KOPT-K1 (cell line): Measurements from ENCODE around the gene ADAMTS18.
"Not testable (repeated sequence)": the region's sequence is repeated elsewhere in the genome, so short reads cannot be mapped to it uniquely, and the experiment has no call there.

Experiments
- H3K27ac ChIP-seq: fragments of 200-600 bp; sonication (generic); 2 replicates; pipeline ENCODE4 v1.5.1; 2016; ENCODE audit warnings: antibody characterized with exemption, mild to moderate bottlenecking, low read depth, low read length; ENCODE audit not compliant: poor library complexity, severe bottlenecking
- H3K36me3 ChIP-seq: fragments of 200-600 bp; sonication (generic); 2 replicates; pipeline ENCODE4 v1.5.1; 2017; ENCODE audit warnings: antibody characterized with exemption, mild to moderate bottlenecking, low read length, moderate library complexity; ENCODE audit not compliant: insufficient read depth
- H3K9me3 ChIP-seq: fragments of 200-600 bp; sonication (generic); 2 replicates; pipeline ENCODE4 v1.5.1; 2017; ENCODE audit warnings: antibody characterized with exemption, low read length, mild to moderate bottlenecking; ENCODE audit not compliant: insufficient read depth, poor library complexity, severe bottlenecking

Gene ADAMTS18, protein sequence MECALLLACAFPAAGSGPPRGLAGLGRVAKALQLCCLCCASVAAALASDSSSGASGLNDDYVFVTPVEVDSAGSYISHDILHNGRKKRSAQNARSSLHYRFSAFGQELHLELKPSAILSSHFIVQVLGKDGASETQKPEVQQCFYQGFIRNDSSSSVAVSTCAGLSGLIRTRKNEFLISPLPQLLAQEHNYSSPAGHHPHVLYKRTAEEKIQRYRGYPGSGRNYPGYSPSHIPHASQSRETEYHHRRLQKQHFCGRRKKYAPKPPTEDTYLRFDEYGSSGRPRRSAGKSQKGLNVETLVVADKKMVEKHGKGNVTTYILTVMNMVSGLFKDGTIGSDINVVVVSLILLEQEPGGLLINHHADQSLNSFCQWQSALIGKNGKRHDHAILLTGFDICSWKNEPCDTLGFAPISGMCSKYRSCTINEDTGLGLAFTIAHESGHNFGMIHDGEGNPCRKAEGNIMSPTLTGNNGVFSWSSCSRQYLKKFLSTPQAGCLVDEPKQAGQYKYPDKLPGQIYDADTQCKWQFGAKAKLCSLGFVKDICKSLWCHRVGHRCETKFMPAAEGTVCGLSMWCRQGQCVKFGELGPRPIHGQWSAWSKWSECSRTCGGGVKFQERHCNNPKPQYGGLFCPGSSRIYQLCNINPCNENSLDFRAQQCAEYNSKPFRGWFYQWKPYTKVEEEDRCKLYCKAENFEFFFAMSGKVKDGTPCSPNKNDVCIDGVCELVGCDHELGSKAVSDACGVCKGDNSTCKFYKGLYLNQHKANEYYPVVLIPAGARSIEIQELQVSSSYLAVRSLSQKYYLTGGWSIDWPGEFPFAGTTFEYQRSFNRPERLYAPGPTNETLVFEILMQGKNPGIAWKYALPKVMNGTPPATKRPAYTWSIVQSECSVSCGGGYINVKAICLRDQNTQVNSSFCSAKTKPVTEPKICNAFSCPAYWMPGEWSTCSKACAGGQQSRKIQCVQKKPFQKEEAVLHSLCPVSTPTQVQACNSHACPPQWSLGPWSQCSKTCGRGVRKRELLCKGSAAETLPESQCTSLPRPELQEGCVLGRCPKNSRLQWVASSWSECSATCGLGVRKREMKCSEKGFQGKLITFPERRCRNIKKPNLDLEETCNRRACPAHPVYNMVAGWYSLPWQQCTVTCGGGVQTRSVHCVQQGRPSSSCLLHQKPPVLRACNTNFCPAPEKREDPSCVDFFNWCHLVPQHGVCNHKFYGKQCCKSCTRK (N-terminal part only)

DNA sequence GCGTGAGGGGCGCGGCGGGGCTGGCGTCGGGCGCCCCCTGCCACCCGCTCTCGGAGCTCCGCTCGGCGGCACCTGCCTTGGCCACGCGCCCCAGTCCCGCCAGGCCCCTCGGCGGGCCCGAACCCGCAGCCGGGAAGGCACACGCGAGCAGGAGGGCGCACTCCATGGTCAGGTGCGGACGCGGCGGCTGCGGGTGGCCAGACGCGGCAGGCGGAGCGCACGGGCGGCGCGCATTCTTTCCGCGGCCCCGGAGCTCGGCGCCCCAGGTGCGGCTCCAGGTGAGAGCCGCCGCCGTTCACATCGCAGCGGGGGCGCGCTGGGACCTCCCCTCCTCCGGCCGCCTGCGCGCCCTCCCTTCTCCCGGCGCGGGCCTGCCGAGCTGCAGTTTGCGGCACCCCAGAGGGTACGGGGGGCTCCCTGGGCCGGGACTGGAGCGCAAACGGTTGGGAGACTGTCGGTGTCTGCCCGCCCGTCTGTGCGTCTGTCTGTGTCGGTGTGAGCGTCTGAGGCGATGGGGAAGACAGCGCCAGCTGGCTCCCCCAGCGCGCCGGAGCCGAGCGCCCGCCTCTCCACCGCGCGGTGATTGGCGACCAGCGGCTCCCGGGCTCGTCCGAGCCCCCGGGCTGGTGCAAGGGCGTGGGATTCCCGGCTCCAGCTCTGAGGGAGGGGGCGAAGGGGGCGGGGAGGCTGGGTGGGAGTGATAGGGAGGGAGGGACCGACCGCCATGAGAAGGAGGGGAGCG lies at the start of gene ADAMTS18:
TSS of gene ADAMTS18 (minus strand) at position 505 of the 742 bp plus-strand sequence. CDS start at position 166, 339 bp downstream.
- no peaks in the 10 kb centered on the region for H3K36me3 ChIP-seq

DNA sequence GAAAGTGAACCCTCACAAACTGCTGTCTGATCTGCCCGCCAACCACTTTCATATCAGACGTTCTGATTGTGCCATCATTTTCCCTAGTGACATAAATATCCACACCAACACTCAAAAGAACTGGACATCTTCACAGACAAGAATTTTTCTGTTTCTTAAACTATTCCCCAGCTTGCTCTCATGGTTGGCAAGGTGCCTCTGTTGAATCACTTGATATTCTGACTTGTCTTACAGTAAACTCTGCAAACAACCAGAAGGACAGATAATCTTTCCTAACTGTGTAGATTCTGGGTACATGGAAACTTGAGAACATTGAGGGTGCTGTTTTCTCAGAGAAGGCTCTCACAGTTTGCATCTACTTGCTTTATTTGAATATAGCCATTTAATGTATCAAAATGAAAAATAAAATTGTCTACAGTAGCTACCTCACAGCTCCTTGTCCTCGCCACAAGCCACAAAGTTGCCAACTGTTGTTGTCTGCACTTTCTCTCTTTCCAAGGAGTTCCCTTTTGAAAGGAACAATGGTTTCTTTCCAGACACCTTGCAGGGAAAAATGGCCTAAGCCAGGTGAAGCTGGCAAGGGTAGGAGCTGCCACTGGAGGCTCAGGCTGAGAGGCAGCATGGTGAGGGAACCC lies 46.0 kb upstream of the ADAMTS18 start:
- Histone ChIP-seq H3K36me3 (no peaks in the 10 kb centered on the region), H3K27ac (no peak overlapping the region), H3K9me3 (no peaks in the 10 kb centered on the region)

More for the DNA sequence above, at the start of gene ADAMTS18:
- no peaks in the 10 kb centered on the region for H3K9me3 ChIP-seq
- no peak within 1 kb of the TSS for H3K27ac ChIP-seq

DNA sequence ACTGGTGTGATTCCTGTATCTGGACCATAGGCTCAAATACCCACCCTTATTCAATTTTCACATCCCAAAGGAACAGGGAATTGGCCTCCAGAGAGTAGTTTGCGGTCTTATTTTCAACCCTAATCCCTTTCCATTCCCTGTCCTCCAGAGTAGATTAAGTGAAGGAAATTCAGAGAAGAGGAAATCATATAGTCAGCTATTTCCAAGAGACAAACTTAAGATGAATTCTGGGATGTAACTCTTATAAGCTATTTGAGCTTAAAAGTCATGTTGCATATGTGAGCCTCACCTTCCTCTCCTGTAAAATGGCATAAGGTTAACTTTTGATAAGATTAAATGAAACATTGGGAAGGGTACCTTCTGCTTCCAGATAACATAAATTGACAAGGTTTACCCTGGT lies 37.4 kb upstream of the ADAMTS18 start:
- Histone ChIP-seq H3K36me3 (no peaks in the 10 kb centered on the region), H3K9me3 (no peaks in the 10 kb centered on the region), H3K27ac (no peak overlapping the region)

DNA sequence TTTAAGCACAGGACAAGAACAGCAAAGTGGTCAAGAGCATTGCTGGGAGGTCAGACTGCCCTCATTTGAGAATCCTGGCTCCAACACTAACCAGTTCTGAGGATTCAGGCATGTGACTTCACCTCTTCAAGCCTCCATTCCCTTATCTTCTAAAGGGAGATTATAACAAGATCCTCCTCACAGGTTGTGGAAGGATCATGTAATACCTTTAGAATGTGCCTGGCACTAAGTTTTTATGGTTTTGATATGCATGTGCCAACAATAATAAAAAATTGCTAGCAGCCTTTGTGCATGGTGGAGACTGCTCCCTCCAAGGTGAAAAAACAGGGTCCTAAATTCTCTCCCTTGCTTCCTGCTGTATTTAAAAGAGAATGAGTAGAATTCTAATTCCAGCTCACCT lies 36.0 kb upstream of the ADAMTS18 start:
- no peaks in the 10 kb centered on the region for H3K36me3 ChIP-seq
- H3K9me3 ChIP-seq, result no peaks in the 10 kb centered on the region
- no peak overlapping the region for H3K27ac ChIP-seq

DNA sequence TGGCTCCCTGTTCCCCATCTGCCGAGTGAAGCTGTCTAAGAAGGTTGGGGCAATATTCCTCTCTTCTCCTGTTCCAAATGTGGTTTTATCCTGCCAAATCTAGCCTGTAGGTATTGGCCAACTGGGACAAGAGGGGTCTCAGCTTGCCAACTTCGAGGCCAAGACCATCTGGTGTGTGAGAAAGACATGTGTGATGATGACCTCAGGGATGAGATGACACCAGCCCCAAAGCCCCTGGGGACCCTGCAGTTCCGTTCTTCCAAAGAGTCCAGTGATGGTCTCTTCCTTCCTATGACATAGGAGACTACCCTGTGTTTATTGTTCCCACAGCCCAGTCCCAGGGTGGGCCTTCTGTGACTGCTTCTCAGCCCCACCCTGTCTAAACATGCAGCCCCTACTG lies 34.8 kb upstream of the ADAMTS18 start:
- no peaks in the 10 kb centered on the region for H3K36me3 ChIP-seq
- H3K27ac ChIP-seq, result no peak overlapping the region
- H3K9me3 ChIP-seq, result no peaks in the 10 kb centered on the region

DNA sequence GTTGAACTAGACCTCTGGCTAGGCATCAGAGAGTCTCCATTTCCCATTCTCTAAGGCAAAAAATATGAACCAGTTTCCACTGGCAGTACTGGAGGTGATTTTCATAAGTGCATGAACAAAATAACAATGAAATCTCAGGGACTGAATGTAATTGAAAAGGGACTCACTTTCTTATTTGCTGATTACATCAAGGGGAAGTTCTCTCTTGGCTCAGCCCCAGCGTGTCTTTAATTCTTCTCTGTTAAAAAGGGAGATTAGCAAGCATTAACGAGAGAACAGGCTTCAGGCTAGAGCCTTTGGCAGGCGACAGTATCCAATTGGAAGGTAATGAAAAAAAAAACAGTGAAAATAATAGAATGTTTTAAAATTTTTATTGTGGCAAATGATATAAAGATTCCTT lies 34.0 kb upstream of the ADAMTS18 start:
- Histone ChIP-seq H3K9me3 (no peaks in the 10 kb centered on the region), H3K27ac (no peak overlapping the region), H3K36me3 (no peaks in the 10 kb centered on the region)

DNA sequence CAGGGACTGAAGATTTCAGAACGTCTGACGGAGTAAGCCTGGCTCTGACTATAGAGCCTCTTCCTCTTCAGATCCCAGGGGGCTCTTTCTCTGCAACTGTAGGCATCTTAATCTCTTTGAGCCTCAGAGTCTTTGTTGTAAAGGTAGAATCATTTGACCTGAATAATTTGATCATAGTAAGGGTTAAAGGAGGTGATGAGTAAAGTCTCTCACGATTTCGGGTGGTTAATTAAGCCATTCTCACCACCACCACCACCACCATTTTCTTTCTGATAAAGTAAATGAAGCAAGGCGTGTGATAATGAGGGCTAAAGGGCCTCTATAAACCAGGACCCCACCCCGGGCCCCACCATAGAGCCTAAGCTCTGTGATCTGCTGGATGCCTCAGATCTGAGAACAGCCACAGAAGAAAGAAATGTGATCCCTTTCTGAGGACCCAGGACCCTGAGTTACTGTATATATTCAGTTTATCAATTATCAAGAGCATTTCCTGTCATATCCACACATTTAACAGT lies 33.0 kb upstream of the ADAMTS18 start:
- H3K9me3 ChIP-seq, result no peaks in the 10 kb centered on the region
- H3K27ac ChIP-seq, result no peak overlapping the region
- H3K36me3 ChIP-seq, result no peaks in the 10 kb centered on the region

DNA sequence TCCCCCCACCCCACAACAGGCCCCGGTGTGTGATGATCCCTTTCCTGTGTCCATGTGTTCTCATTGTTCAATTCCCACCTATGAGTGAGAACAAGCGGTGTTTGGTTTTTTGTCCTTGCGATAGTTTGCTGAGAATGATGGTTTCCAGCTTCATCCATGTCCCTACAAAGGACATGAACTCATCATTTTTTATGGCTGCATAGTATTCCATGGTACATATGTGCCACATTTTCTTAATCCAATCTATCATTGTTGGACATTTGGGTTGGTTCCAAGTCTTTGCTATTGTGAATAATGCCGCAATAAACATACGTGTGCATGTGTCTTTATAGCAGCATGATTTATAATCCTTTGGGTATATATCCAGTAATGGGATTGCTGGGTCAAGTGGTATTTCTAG lies 28.8 kb upstream of the ADAMTS18 start:
- not testable (repeated sequence) for H3K27ac ChIP-seq, H3K9me3 ChIP-seq, H3K36me3 ChIP-seq

DNA sequence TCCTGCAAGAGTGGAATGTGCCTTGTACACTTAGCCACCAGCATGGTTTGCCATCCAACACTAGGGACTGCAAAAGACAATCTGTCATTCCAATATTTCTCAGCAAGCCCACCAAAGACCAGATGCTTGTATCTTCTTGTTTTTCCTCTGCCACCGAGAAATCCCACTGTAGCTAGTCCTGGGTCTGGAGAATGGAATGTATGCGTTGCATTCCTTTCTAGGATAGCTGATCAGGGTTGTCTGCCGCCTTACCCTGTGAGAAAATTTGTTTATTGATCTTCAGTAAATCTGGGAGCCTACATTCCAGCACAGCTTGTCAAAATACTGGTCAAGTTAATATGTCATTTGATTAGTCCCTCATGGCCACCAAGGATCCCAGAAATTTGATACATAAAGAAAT lies 28.1 kb upstream of the ADAMTS18 start:
- Histone ChIP-seq H3K36me3 (no peaks in the 10 kb centered on the region), H3K9me3 (no peaks in the 10 kb centered on the region), H3K27ac (no peak overlapping the region)

DNA sequence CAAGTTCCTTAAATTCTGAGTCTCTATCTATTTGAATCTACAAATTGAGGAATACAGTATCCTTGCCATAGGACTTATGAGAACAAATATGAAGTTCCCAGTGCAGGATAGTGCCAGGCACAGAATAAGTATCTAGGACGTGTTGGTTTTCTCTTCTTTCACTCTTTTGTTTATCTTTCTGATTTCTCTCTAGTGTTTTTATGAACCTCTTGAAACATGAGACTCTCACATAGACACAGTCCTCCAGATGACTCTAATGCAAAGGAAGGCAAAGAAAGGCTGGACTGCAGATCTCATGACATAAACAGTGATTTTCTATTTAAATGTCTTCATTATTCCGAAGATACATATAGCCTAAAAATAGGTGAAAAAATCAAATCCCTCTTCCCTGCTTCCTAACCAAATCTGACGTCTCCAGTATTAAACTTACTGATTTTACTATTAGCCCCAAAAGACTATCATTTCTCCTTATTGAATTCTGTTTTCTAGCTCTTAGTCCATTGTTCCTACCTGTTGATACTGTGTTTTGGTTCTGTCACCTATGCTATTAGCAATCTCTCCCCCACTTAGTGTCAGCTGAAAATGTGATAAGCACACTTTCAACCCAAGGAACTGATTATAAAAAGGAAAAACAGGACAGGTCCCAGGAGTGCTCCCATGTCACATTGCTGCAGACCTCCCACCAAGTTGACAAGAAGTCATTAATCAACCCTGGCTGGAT lies 24.9 kb upstream of the ADAMTS18 start:
- no peaks in the 10 kb centered on the region for H3K9me3 ChIP-seq
- H3K27ac ChIP-seq, result no peak overlapping the region
- no peaks in the 10 kb centered on the region for H3K36me3 ChIP-seq

DNA sequence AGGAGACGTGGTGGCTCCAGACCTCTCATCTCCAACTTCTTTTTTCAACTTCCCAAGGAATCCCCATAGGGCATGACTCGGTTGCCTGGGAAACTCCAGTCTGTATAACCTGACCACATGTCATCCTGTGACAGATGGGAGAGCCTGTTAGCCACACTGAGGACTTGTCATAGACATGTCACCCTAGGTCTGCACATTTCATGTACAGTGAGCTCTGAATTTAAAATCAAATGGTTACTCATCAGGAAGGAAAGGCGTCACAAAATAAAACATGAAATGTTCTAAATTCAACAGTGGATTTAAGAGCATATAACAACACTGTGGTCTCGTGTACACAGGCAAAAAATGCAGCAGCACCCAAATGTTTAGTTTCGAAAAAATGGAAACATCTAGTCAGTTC lies 22.2 kb upstream of the ADAMTS18 start:
- Histone ChIP-seq H3K36me3 (no peaks in the 10 kb centered on the region), H3K27ac (no peak overlapping the region), H3K9me3 (no peaks in the 10 kb centered on the region)

DNA sequence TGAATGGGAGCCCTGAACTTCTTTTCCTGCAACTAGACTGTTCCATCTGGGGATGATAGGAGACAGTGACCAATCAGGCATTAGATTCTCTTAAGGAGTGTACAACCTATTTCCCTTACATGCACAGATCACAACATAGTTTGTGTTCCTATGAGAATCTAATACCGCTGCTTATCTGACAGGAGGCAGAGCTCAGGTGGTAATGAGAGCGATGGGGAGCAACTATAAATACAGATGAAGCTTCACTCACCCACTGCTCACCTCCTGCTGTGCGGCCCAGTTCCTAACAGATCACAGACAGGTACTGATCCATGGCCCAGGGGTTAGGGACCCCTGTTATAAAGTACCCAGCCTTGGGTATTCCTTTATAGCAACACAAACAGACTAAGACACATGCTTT lies 17.4 kb upstream of the ADAMTS18 start:
- no peaks in the 10 kb centered on the region for H3K9me3 ChIP-seq
- no peaks in the 10 kb centered on the region for H3K36me3 ChIP-seq
- H3K27ac ChIP-seq, result no peak overlapping the region

DNA sequence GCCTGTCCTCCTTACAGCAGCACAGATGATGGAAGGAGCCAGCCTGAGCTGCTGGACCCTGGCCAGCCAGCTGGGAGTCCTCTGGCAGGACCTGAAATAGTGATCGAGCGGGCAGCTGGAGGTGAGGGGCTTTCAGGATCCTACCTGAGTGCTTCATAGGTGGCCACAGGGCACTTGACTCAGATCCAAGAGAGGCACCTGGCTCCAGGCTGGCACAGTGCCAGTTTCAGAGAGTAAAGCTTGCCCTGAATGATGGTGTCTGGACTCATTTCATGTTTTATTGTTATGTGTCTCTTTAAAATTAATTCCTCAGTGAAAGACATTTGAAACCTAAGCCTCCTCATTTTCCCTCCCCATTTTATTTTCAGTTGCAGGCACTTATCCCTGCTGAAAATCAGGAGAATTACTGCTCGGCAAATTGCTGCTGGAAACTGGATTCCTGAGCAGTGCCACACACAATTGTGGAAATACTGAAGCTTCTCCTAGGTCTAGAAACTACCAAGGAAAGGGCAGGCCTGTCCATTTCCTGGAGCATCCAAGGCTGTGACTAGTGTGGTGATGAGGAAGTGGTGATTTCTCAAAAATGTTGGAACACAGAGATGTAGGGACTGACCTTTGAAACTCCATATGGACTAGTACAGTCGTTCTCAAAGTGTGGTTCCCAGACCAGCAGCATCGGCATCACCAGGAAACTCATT lies 16.1 kb upstream of the ADAMTS18 start:
- Histone ChIP-seq H3K9me3 (no peaks in the 10 kb centered on the region), H3K36me3 (no peaks in the 10 kb centered on the region), H3K27ac (no peak overlapping the region)
